Measurements from ENCODE around the gene NDUFS5. TPM values are rescaled to one million over a fixed set of nuclear protein-coding genes. Genes with fewer than 3 reads are reported as not detected.
"Not testable (repeated sequence)": the region's sequence is repeated elsewhere in the genome, so short reads cannot be mapped to it uniquely, and the experiment has no call there.

Gene NDUFS5
- total RNA-seq: 100 to 1,000 TPM; 122 to 125 TPM
- polyA plus RNA-seq: 100 to 1,000 TPM; 616 to 665 TPM

GRCh38 chr1:39026051-39026865 is at the start of gene NDUFS5:
Gene NDUFS5, plus strand, starts transcription at chr1:39026350. Its CDS starts 2,375 bp downstream, at chr1:39028725.
- CTCF ChIA-PET (ENCODE audit: partially characterized antibody): interaction anchor here (0.8 to 1.5 kb wide), 12 partner anchors 8 to 167 kb away, joined by 3 to 5 read pairs (median 4); partner anchors contain the start of genes AKIRIN1, MYCBP and RRAGC
- Mint-ChIP-seq H3K4me1 (peaks cover 18 to 43% (median 31%) of the 10 kb centered on the region in 4 donors), H3K27me3 (no peaks in the 10 kb centered on the region), H3K9me3 (no peaks in the 10 kb centered on the region), H3K36me3 (peaks cover 10 to 26% of the 10 kb centered on the region in 2 donors), H3K27ac (peak within 1 kb of the TSS; percentile 95 to 99 (median 97)), H3K4me3 (peak within 1 kb of the TSS; percentile 94 to 100 (median 97))
- intact Hi-C loops (cut with micrococcal nuclease): loop anchor here (1.0 to 5.0 kb wide), 6 partner anchors 15 to 167 kb away; partner anchors contain the start of genes AKIRIN1, MYCBP and RRAGC
- peak within 1 kb of the TSS; percentile 86 for H3K27ac ChIP-seq (ENCODE audit: low read depth, low read length)
- H3K36me3 ChIP-seq (ENCODE audit: insufficient read depth, low read length): peaks cover 12% of the 10 kb centered on the region
- H3K4me1 ChIP-seq (ENCODE audit: insufficient read depth, low read length): peaks cover 23% of the 10 kb centered on the region
- POLR2A ChIA-PET (ENCODE audit: partially characterized antibody): interaction anchor here (0.6 to 3.5 kb wide), 23 partner anchors 9 to 1549 kb away, joined by 3 to 26 read pairs (median 4); partner anchors contain the start of genes MYCBP and RRAGC
- DNase-seq: peak; percentile 80 to 87 (median 83)
- H3K27me3 ChIP-seq (ENCODE audit: insufficient read depth, low read length): no peaks in the 10 kb centered on the region
- peak within 1 kb of the TSS; percentile 88 to 93 for H3K4me3 ChIP-seq (ENCODE audit: low read length in 2 of 2)
- H3K9me3 ChIP-seq (ENCODE audit: control insufficient read depth in 1 of 2, low read length in 2 of 2): no peaks in the 10 kb centered on the region

- not testable (repeated sequence) for H3K27me3 ChIP-seq (ENCODE audit: insufficient read depth, low read length); H3K27ac ChIP-seq (ENCODE audit: low read depth, low read length); H3K27me3 Mint-ChIP-seq; H3K36me3 Mint-ChIP-seq; H3K36me3 ChIP-seq (ENCODE audit: insufficient read depth, low read length); H3K9me3 ChIP-seq (ENCODE audit: control insufficient read depth in 1 of 2, low read length in 2 of 2); H3K4me3 ChIP-seq (ENCODE audit: low read length in 2 of 2)
- H3K9me3 Mint-ChIP-seq: peaks cover 0 to 18% (median 11%) of the 10 kb centered on the region in 8 donors
- peaks cover 13 to 33% (median 25%) of the 10 kb centered on the region in 4 donors for H3K4me1 Mint-ChIP-seq
- peak overlapping the region; percentile 91 to 100 (median 97) for H3K27ac Mint-ChIP-seq
- intact Hi-C loops (cut with micrococcal nuclease): loop anchor here (1.0 to 5.0 kb wide), 5 partner anchors 13 to 118 kb away; partner anchors contain the start of genes AKIRIN1, MYCBP, NDUFS5 and RRAGC
- ChIA-PET POLR2A (ENCODE audit: partially characterized antibody) (interaction anchor here (0.6 to 3.2 kb wide), 16 partner anchors 11 to 1119 kb away, joined by 3 to 28 read pairs (median 5); partner anchors contain the start of genes AKIRIN1, MTF1, MYCBP and NDUFS5), CTCF (ENCODE audit: partially characterized antibody) (interaction anchor here (0.6 to 1.6 kb wide), 8 partner anchors 10 to 206 kb away, joined by 3 to 5 read pairs (median 4); partner anchors contain the start of gene NDUFS5)
- peaks cover 10% of the 10 kb centered on the region for H3K4me1 ChIP-seq (ENCODE audit: insufficient read depth, low read length)
- DNase-seq: peak; percentile 82 to 93 (median 88)
- H3K4me3 Mint-ChIP-seq: peak overlapping the region; percentile 64 to 94 (median 82)
Measured at GRCh38 chr1:38977399-38978244, 48.5 kb upstream of the NDUFS5 start.

- not testable (repeated sequence) for DNase-seq
- peaks cover 8 to 27% (median 20%) of the 10 kb centered on the region in 4 donors for H3K4me1 Mint-ChIP-seq
- POLR2A ChIA-PET (ENCODE audit: partially characterized antibody): interaction anchor here (0.6 to 3.2 kb wide), 16 partner anchors 10 to 1119 kb away, joined by 3 to 28 read pairs (median 5); partner anchors contain the start of genes AKIRIN1, MTF1, MYCBP and NDUFS5
Measured at GRCh38 chr1:38978245-38978542, 48.0 kb upstream of the NDUFS5 start.

GRCh38 chr1:38979380-38979779 is 46.8 kb upstream of the NDUFS5 start:
- peaks cover 8 to 24% (median 17%) of the 10 kb centered on the region in 4 donors for H3K4me1 Mint-ChIP-seq

More at GRCh38 chr1:38978245-38978542, 48.0 kb upstream of the NDUFS5 start:
- H3K27me3 ChIP-seq (ENCODE audit: insufficient read depth, low read length); H3K4me3 ChIP-seq (ENCODE audit: low read length in 2 of 2); H3K27me3 Mint-ChIP-seq; H3K36me3 ChIP-seq (ENCODE audit: insufficient read depth, low read length); H3K9me3 ChIP-seq (ENCODE audit: control insufficient read depth in 1 of 2, low read length in 2 of 2); H3K27ac ChIP-seq (ENCODE audit: low read depth, low read length); H3K36me3 Mint-ChIP-seq: not testable (repeated sequence)
- Mint-ChIP-seq H3K9me3 (peaks cover 0 to 18% (median 11%) of the 10 kb centered on the region in 8 donors), H3K27ac (peak overlapping the region; percentile 91 to 100 (median 97)), H3K4me3 (peak overlapping the region in 7 of 8 donors; percentile 54 to 94 (median 82))
- CTCF ChIA-PET (ENCODE audit: partially characterized antibody): interaction anchor here (1.3 to 1.6 kb wide), 4 partner anchors 10 to 121 kb away, joined by 3 to 5 read pairs (median 4); no protein-coding TSS in a partner anchor
- intact Hi-C loops (cut with micrococcal nuclease): loop anchor here (2.0 to 5.0 kb wide), 3 partner anchors 19 to 106 kb away; partner anchors contain the start of genes MYCBP and NDUFS5
- H3K4me1 ChIP-seq (ENCODE audit: insufficient read depth, low read length): peaks cover 10% of the 10 kb centered on the region

GRCh38 chr1:38989979-38990378 is 36.2 kb upstream of the NDUFS5 start:
- Mint-ChIP-seq H3K4me1 (peaks cover 16 to 48% (median 30%) of the 10 kb centered on the region in 4 donors), H3K27ac (peak overlapping the region; percentile 86 to 93 (median 91)), H3K4me3 (peak overlapping the region; percentile 80 to 92 (median 87)), H3K27me3 (no peaks in the 10 kb centered on the region), H3K36me3 (peaks cover 6 to 23% of the 10 kb centered on the region in 2 donors), H3K9me3 (no peaks in the 10 kb centered on the region)
- H3K27me3 ChIP-seq (ENCODE audit: insufficient read depth, low read length): no peaks in the 10 kb centered on the region
- ChIA-PET POLR2A (ENCODE audit: partially characterized antibody) (interaction anchor here (1.1 to 1.9 kb wide), 6 partner anchors 9 to 102 kb away, joined by 3 to 16 read pairs (median 4); partner anchors contain the start of gene NDUFS5), CTCF (ENCODE audit: partially characterized antibody) (interaction anchor here (1.1 to 1.5 kb wide), 4 partner anchors 12 to 102 kb away, joined by 3 to 7 read pairs (median 5); partner anchors contain the start of gene NDUFS5)
- intact Hi-C loops (cut with micrococcal nuclease): loop anchor here (2.0 to 10.0 kb wide), 5 partner anchors 13 to 1513 kb away; partner anchors contain the start of gene RRAGC
- peaks cover 37% of the 10 kb centered on the region for H3K4me1 ChIP-seq (ENCODE audit: insufficient read depth, low read length)
- H3K4me3 ChIP-seq (ENCODE audit: low read length in 2 of 2): no peak overlapping the region
- peak overlapping the region; percentile 93 for H3K27ac ChIP-seq (ENCODE audit: low read depth, low read length)
- no peak for DNase-seq
- no peaks in the 10 kb centered on the region for H3K36me3 ChIP-seq (ENCODE audit: insufficient read depth, low read length)
- H3K9me3 ChIP-seq (ENCODE audit: control insufficient read depth in 1 of 2, low read length in 2 of 2): no peaks in the 10 kb centered on the region

More at GRCh38 chr1:38979380-38979779, 46.8 kb upstream of the NDUFS5 start:
- H3K36me3 Mint-ChIP-seq; H3K36me3 ChIP-seq (ENCODE audit: insufficient read depth, low read length); H3K4me3 Mint-ChIP-seq; CTCF ChIA-PET (ENCODE audit: partially characterized antibody); DNase-seq; H3K4me3 ChIP-seq (ENCODE audit: low read length in 2 of 2); H3K27me3 ChIP-seq (ENCODE audit: insufficient read depth, low read length); H3K27me3 Mint-ChIP-seq; H3K9me3 ChIP-seq (ENCODE audit: control insufficient read depth in 1 of 2, low read length in 2 of 2); H3K27ac ChIP-seq (ENCODE audit: low read depth, low read length): not testable (repeated sequence)
- POLR2A ChIA-PET (ENCODE audit: partially characterized antibody): interaction anchor here (3.2 kb wide), 1 partner anchor 18 kb away, joined by 28 read pairs; no protein-coding TSS in a partner anchor
- Mint-ChIP-seq H3K9me3 (peaks cover 0 to 18% (median 11%) of the 10 kb centered on the region in 8 donors), H3K27ac (peak overlapping the region in 3 of 7 donors; percentile 86 to 100 (median 88))
- intact Hi-C loops (cut with micrococcal nuclease): loop anchor here (2.0 to 5.0 kb wide), 3 partner anchors 17 to 107 kb away; partner anchors contain the start of genes MYCBP and NDUFS5
- H3K4me1 ChIP-seq (ENCODE audit: insufficient read depth, low read length): peaks cover 10% of the 10 kb centered on the region

- Histone ChIP-seq H3K27ac (ENCODE audit: low read depth, low read length) (peak overlapping the region; percentile 93), H3K4me1 (ENCODE audit: insufficient read depth, low read length) (peaks cover 41% of the 10 kb centered on the region), H3K27me3 (ENCODE audit: insufficient read depth, low read length) (no peaks in the 10 kb centered on the region), H3K36me3 (ENCODE audit: insufficient read depth, low read length) (no peaks in the 10 kb centered on the region), H3K4me3 (ENCODE audit: low read length in 2 of 2) (peak overlapping the region in 1 of 2 donors; percentile 52), H3K9me3 (ENCODE audit: control insufficient read depth in 1 of 2, low read length in 2 of 2) (no peaks in the 10 kb centered on the region)
- peak overlapping the region; percentile 80 to 92 (median 87) for H3K4me3 Mint-ChIP-seq
- peak overlapping the region; percentile 86 to 93 (median 91) for H3K27ac Mint-ChIP-seq
- intact Hi-C loops (cut with micrococcal nuclease): loop anchor here (2.0 to 10.0 kb wide), 5 partner anchors 14 to 1513 kb away; partner anchors contain the start of gene RRAGC
- POLR2A ChIA-PET (ENCODE audit: partially characterized antibody): interaction anchor here (0.6 to 1.9 kb wide), 9 partner anchors 9 to 131 kb away, joined by 3 to 16 read pairs (median 4); partner anchors contain the start of genes NDUFS5 and RRAGC
- no peak for DNase-seq
- H3K9me3 Mint-ChIP-seq: no peaks in the 10 kb centered on the region
- H3K4me1 Mint-ChIP-seq: peaks cover 19 to 51% (median 33%) of the 10 kb centered on the region in 4 donors
- CTCF ChIA-PET (ENCODE audit: partially characterized antibody): interaction anchor here (1.1 to 1.5 kb wide), 4 partner anchors 13 to 102 kb away, joined by 3 to 7 read pairs (median 5); partner anchors contain the start of gene NDUFS5
- H3K36me3 Mint-ChIP-seq: peaks cover 10 to 26% of the 10 kb centered on the region in 2 donors
- H3K27me3 Mint-ChIP-seq: no peaks in the 10 kb centered on the region
Measured at GRCh38 chr1:38990386-38990737, 35.8 kb upstream of the NDUFS5 start.

Data from CD4-positive, alpha-beta memory T cell (primary cell).